ENCODE measurements around the gene AMOTL2.

The AMOTL2 gene

GRCh38 chr3:134360046-134360445, 14.2 kb downstream of the AMOTL2 start:
- no peaks in the 10 kb centered on the region for H3K9me3 ChIP-seq (ENCODE audit: insufficient read depth, low read length)
- no peak overlapping the region for H3K27ac ChIP-seq (ENCODE audit: low read length)
- no peaks in the 10 kb centered on the region for H3K79me2 ChIP-seq (ENCODE audit: low read length)
- no peaks in the 10 kb centered on the region for H4K20me1 ChIP-seq (ENCODE audit: insufficient read depth, low read length)
- no peak overlapping the region for H2AFZ ChIP-seq (ENCODE audit: low read depth, low read length)
- TF ChIP-seq EZH2phosphoT487 (IDR thresholded peaks at IDR 0.05; ENCODE audit: low read depth), result no peak
- TF ChIP-seq, protein P1, sequence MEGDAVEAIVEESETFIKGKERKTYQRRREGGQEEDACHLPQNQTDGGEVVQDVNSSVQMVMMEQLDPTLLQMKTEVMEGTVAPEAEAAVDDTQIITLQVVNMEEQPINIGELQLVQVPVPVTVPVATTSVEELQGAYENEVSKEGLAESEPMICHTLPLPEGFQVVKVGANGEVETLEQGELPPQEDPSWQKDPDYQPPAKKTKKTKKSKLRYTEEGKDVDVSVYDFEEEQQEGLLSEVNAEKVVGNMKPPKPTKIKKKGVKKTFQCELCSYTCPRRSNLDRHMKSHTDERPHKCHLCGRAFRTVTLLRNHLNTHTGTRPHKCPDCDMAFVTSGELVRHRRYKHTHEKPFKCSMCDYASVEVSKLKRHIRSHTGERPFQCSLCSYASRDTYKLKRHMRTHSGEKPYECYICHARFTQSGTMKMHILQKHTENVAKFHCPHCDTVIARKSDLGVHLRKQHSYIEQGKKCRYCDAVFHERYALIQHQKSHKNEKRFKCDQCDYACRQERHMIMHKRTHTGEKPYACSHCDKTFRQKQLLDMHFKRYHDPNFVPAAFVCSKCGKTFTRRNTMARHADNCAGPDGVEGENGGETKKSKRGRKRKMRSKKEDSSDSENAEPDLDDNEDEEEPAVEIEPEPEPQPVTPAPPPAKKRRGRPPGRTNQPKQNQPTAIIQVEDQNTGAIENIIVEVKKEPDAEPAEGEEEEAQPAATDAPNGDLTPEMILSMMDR (IDR thresholded peaks at IDR 0.05; ENCODE audit: low read depth, low read length), result no peak
- no peak overlapping the region for H3K9ac ChIP-seq (ENCODE audit: low read length)
- no peak overlapping the region for H3K4me2 ChIP-seq (ENCODE audit: low read length)
- H3K36me3 ChIP-seq (replicated peaks; ENCODE audit: low read depth, low read length), result no peaks in the 10 kb centered on the region
- H3K4me1 ChIP-seq (ENCODE audit: low read length), result no peaks in the 10 kb centered on the region
- H3K4me3 ChIP-seq (ENCODE audit: low read length), result no peak overlapping the region
- H3K27me3 ChIP-seq (ENCODE audit: low read depth, low read length), result no peaks in the 10 kb centered on the region

- no peaks in the 10 kb centered on the region for H3K27me3 ChIP-seq (ENCODE audit: low read depth, low read length)
- H3K9ac ChIP-seq (ENCODE audit: low read length), result no peak overlapping the region
- no peaks in the 10 kb centered on the region for H4K20me1 ChIP-seq (ENCODE audit: insufficient read depth, low read length)
- H3K27ac ChIP-seq (ENCODE audit: low read length), result no peak overlapping the region
- TF ChIP-seq EZH2phosphoT487 (IDR thresholded peaks at IDR 0.05; ENCODE audit: low read depth), result no peak
- TF ChIP-seq, protein P1 (IDR thresholded peaks at IDR 0.05; ENCODE audit: low read depth, low read length), result no peak
- H2AFZ ChIP-seq (ENCODE audit: low read depth, low read length), result no peak overlapping the region
- no peaks in the 10 kb centered on the region for H3K4me1 ChIP-seq (ENCODE audit: low read length)
- H3K9me3 ChIP-seq (ENCODE audit: insufficient read depth, low read length), result no peaks in the 10 kb centered on the region
- no peaks in the 10 kb centered on the region for H3K36me3 ChIP-seq (replicated peaks; ENCODE audit: low read depth, low read length)
- H3K4me2 ChIP-seq (ENCODE audit: low read length), result no peak overlapping the region
- H3K4me3 ChIP-seq (ENCODE audit: low read length), result no peak overlapping the region
- no peaks in the 10 kb centered on the region for H3K79me2 ChIP-seq (ENCODE audit: low read length)
Measured at GRCh38 chr3:134359121-134360010, 14.9 kb downstream of the AMOTL2 start.

GRCh38 chr3:134357914-134358811, 16.1 kb downstream of the AMOTL2 start:
- Histone ChIP-seq H3K27me3 (ENCODE audit: low read depth, low read length) (no peaks in the 10 kb centered on the region), H3K36me3 (replicated peaks; ENCODE audit: low read depth, low read length) (no peaks in the 10 kb centered on the region), H3K4me2 (ENCODE audit: low read length) (no peak overlapping the region), H3K4me1 (ENCODE audit: low read length) (no peaks in the 10 kb centered on the region), H3K9ac (ENCODE audit: low read length) (no peak overlapping the region), H4K20me1 (ENCODE audit: insufficient read depth, low read length) (no peaks in the 10 kb centered on the region), H3K79me2 (ENCODE audit: low read length) (no peaks in the 10 kb centered on the region), H3K27ac (ENCODE audit: low read length) (no peak overlapping the region), H3K4me3 (ENCODE audit: low read length) (no peak overlapping the region), H2AFZ (ENCODE audit: low read depth, low read length) (no peak overlapping the region), H3K9me3 (ENCODE audit: insufficient read depth, low read length) (no peaks in the 10 kb centered on the region)
- TF ChIP-seq, protein P1 (IDR thresholded peaks at IDR 0.05; ENCODE audit: low read depth, low read length), result peak; percentile 56
- TF ChIP-seq EZH2phosphoT487 (IDR thresholded peaks at IDR 0.05; ENCODE audit: low read depth), result no peak

All from OCI-LY3 (cell line).